HEK293 (cell line): ENCODE results near the gene HIRA.
"Not testable (repeated sequence)": the region's sequence is repeated elsewhere in the genome, so short reads cannot be mapped to it uniquely, and the experiment has no call there.

Experiments used
- BCL6B ChIP-seq: fragments of 450-650 bp; formaldehyde crosslinking; IDR thresholded peaks from 2 replicates; pipeline ENCODE4 v1.5.1; 2017; ENCODE audit warnings: missing biosample characterization, missing genetic modification characterization
- CTCF ChIP-seq: fragments of 450-650 bp; formaldehyde crosslinking; IDR thresholded peaks from 2 replicates; pipeline ENCODE4 v1.5.1; 2016; ENCODE audit warnings: missing biosample characterization, missing genetic modification characterization
- HOXD13 ChIP-seq: sonication (generic); formaldehyde crosslinking; IDR thresholded peaks from 2 replicates; pipeline ENCODE4 v1.8.0; 2022; ENCODE audit warnings: missing genetic modification reagents, borderline replicate concordance
- MZF1 ChIP-seq: fragments of 450-650 bp; formaldehyde crosslinking; IDR thresholded peaks from 2 replicates; pipeline ENCODE4 v1.5.1; 2017; ENCODE audit warnings: missing biosample characterization, missing genetic modification characterization, borderline replicate concordance
- TCF7L2 ChIP-seq: IDR thresholded peaks from 2 replicates; pipeline ENCODE4 v1.6.1; 2011; ENCODE audit warnings: low read depth, mild to moderate bottlenecking, inconsistent platforms, low read length, moderate library complexity, borderline replicate concordance
- ZBTB17 ChIP-seq: fragments of 450-650 bp; formaldehyde crosslinking; IDR thresholded peaks from 2 replicates; pipeline ENCODE4 v1.5.1; 2016; ENCODE audit warnings: missing biosample characterization, missing genetic modification characterization
- ZNF133 ChIP-seq: fragments of 450-650 bp; formaldehyde crosslinking; IDR thresholded peaks from 2 replicates; pipeline ENCODE4 v1.5.1; 2016; ENCODE audit warnings: missing biosample characterization, missing genetic modification characterization
- ZNF138 ChIP-seq: fragments of 450-650 bp; formaldehyde crosslinking; IDR thresholded peaks from 2 replicates; pipeline ENCODE4 v1.5.1; 2016; ENCODE audit warnings: missing biosample characterization, missing genetic modification characterization, borderline replicate concordance
- ZNF248 ChIP-seq: fragments of 450-650 bp; formaldehyde crosslinking; IDR thresholded peaks from 2 replicates; pipeline ENCODE4 v1.5.1; 2017; ENCODE audit warnings: missing biosample characterization, missing genetic modification characterization
- ZNF302 ChIP-seq: fragments of 450-650 bp; formaldehyde crosslinking; IDR thresholded peaks from 2 replicates; pipeline ENCODE4 v1.5.1; 2016; ENCODE audit warnings: missing biosample characterization, missing genetic modification characterization, low read depth
- ZNF707 ChIP-seq: fragments of 450-650 bp; formaldehyde crosslinking; IDR thresholded peaks from 2 replicates; pipeline ENCODE4 v1.5.1; 2016; ENCODE audit warnings: missing biosample characterization, missing genetic modification characterization
- ZNF777 ChIP-seq: fragments of 450-650 bp; formaldehyde crosslinking; IDR thresholded peaks from 2 replicates; pipeline ENCODE4 v1.5.1; 2017; ENCODE audit warnings: missing biosample characterization, missing genetic modification characterization, borderline replicate concordance

GRCh38 chr22:19320136-19320535, 111.4 kb downstream of the HIRA start:
- not testable (repeated sequence) for TF ChIP-seq CTCF (tag by site-specific recombination); TCF7L2; BCL6B (tag by site-specific recombination); ZNF707 (tag by site-specific recombination); ZNF777; ZNF133 (tag by site-specific recombination); MZF1 (tag by site-specific recombination); ZNF138; ZNF302 (tag by site-specific recombination); ZNF248 (tag by site-specific recombination); HOXD13 (CRISPR knock-in tag); ZBTB17 (tag by site-specific recombination)
